GM18526 (cell line): ENCODE results near the gene ZNF536.

Experiments
- POLR2A ChIP-seq: IDR thresholded peaks from 3 replicates; pipeline ENCODE4 v1.6.1; 2011; ENCODE audit not compliant: insufficient read length; ENCODE audit errors: extremely low read depth

Gene ZNF536

DNA sequence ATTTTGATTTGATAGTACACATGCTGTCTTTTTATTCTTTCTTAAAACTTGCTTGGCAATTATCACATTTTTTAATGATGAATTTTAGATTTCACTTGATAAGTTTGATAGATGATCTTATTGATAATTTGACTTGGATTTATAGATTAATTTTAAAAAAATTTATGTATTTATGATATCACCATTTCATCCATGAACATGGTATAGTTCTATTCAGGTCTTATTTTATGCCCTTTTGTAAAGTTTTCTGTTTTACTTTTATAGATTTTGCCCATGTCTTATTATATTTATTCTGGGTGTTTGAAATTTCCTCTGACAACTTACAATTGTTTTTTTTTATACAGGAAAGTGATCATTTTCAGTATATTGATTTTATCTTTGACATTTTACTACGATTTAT is 39.5 kb downstream of the ZNF536 start:
- TF ChIP-seq POLR2A, result no peak

DNA sequence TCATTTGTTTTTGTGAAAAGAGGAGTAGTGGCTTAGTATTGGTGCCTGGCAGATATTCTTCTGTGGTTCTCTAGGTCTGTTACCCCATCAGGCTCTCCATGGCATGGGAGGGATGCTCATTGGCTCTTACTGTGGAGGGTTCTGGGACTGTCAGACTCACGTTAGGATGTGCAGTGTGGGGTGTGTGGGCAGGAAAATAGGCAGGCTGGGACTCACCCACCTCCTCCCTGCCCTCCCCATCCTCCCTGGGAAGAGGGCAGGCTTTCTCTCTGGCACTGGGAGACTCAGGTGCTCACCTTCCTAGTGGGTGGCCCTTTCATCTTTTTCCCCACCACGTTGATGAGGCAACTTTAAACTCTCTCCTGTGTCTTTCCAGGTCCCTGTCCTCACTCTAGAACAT is 44.2 kb downstream of the ZNF536 start:
- no peak for TF ChIP-seq POLR2A

GRCh38 chr19:30419568-30420180 is 47.5 kb downstream of the ZNF536 start:
- no peak for TF ChIP-seq POLR2A

DNA sequence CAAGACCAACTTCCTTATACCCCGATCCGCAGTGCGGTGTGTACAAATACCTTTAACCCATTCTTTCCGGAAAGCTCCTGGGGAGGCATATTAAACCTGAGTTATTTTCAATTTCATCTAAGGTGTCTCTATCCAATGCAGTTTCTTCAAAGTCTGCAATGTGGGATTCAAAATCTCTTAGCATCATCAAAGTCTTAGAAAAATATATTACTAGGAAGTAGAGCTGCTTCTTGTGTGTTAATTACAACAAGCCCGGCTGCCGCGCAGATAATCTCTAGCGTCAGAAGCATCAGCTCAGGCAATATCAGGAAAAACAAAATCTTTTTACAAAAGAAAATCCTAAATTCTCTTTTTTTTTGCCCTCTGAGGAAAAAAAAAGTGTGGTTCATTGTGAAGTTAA is 48.1 kb downstream of the ZNF536 start:
- TF ChIP-seq POLR2A, result no peak

DNA sequence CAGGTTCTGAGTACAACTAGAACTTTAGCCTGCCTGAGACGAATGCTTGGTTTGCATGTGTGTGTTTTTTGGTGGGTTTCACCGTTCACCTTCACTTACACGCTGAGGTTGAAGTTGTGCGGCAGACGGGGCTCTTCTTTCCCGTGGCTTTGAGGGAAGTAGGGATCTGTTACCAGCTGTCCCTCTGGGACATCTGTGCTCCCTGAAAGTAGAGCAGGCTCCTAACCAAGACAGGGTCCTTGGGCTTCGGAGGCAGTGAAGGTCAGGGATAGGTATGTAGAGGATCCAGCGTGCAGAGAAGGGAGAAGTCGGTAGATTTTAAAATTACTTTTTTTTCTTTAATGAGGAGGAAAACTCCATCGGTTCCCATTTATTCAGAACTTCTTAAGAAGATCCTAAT is 48.7 kb downstream of the ZNF536 start:
- TF ChIP-seq POLR2A, result no peak

- no peak for TF ChIP-seq POLR2A
These were observed 49.4 kb downstream of the ZNF536 start for GRCh38 chr19:30421571-30421970.

DNA sequence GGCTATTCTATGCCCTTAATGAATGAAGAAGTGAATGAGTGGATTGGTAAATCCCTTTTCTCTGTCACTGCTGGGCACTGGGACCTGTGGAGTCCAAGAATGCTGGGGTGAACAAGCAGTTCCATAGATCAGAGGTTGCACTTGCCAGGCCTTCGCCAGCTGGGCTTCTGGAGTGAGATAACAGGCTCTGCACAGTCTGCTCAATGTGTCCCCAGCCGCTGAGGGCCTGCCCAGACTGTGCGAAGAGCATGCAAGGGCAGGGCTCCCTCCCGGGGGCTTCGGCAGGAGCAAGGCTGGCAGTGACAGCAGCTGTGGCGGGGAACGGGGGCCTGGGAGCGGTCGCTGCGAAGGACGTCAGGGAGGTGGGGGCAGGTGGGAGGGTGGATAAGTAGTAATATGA is 51.3 kb downstream of the ZNF536 start:
- no peak for TF ChIP-seq POLR2A

DNA sequence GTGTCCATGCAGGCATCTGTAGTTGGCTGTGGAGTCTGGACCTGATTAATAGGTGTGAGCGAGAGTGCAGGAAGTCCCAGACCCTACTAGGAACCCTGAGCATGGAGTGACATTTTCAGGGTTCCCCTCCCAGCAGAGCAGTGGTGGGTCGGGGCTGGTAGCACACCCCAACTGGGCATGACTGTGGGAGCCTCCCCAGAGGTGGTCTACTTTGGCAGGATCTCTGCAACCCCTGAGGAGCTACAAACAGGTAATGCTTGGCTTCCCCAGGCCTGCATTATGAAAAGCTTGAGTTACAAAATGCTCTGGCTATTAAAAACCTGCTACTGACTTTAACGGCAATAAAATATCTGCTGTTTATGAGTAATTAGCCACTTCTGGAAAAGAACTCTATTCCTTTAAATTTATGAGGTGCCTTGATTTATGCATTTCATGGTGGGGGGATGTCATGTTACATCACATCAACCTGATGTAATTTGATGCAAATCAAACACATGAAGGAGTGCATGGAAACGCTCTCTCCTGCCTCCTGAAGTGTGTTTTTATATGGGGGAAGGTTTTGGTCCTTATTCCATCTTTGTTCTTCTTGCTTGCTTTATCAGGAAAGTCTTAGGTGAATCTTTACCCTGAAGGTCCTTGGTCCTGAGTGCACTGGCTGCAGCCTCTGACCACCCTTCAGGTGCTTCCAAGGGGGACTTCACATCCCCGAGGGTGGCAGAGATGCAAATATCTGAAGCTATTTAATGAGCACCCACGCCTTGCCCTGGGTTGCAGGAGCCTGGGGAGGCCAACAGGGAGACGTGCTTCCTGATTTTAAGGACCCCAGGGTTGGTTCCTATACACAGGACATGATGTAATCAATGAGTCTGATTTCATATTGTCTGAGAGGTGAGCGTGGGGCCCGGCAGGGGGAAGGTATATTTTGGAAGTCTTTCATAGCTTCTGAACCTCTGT is 54.0 kb downstream of the ZNF536 start:
- no peak for TF ChIP-seq POLR2A

DNA sequence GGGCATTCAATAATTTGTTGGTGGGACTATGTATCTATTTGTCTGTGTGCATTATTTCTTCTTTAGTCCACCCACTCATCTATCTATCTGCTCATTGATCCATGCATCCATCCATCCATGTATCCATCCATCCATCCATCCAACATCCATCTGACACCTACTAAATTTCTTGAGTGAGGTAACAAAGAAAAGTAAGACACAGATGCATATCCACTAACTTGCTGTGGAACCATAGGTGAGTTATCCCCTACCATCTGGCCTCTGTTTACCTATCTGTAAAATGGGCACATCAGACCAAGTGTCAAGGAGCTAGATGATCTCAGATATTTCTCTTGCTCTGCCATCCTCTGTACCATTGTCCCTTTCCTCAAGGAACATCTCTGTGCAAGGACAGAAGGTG is 54.7 kb downstream of the ZNF536 start:
- TF ChIP-seq POLR2A, result no peak

DNA sequence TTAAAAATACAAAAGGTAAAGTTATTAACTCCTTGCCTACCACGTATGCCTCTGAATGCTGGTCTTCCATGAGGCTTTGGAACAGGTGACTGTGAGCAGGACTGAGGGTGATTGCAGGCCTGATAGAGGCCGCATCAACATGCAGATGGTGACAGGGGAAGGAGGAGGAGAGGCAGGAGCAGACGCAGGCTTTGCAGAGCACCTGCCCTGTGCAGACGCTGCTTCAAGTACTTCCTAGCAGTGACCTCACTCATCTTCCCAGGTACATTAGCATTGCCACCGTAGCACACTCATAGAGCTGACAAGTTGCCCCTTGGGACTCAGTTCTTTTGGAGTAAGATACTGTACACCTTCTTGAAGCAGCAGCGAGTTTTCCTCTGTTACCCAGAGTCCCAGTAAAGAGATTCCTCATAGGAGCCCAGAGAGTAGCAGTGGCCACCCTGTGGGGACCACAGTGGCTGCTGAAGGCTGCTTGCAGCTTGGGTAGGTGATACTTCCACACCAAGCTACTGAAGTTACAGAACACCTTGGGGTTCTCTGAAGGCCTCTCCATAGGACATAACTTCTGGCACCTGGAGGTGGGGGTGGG is 56.0 kb downstream of the ZNF536 start:
- no peak for TF ChIP-seq POLR2A

DNA sequence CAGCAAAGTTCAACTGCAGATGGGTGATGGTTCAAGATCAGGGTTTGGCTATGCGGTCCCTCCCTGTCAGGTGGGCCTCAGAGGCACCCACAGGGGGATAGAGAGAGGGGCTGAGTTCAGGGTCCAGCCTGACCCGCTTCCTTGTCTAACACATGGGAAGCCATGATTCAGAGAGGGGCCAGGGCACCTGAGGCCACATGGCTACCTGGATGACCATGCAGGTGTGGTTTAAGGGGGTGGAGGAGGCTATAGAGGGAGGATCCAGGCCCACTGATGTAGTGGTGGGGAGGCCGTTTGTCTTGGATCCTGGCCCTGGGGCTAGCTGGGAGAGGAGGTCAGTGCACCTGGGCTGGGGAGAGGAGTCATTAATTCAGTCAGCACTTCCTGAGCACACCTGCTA is 56.7 kb downstream of the ZNF536 start:
- TF ChIP-seq POLR2A, result no peak

DNA sequence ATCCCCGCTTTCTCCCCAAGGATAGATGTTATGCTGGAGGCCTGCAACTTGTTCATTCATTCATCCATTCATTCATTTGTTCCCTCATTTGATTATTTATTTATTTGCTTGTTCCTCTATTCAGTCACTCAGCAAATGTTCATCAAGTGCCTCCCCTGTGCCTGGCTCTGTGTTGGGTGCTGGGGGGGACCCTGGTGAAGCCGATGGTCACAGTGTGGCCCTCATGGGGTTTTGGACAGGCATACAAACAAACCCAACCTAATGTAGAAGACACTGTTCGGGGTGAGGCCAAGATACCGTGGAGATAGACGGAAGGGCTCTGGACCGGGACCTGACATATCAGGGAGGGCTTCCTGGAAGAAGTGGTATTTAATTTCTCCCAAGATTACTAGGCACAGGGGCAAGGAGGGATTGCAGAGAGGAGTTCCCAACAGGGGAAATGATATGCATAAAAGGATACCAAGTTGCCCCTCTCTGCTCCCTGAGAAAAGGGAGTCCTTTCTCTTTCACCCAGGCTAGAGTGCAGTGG is 58.1 kb downstream of the ZNF536 start:
- no peak for TF ChIP-seq POLR2A

DNA sequence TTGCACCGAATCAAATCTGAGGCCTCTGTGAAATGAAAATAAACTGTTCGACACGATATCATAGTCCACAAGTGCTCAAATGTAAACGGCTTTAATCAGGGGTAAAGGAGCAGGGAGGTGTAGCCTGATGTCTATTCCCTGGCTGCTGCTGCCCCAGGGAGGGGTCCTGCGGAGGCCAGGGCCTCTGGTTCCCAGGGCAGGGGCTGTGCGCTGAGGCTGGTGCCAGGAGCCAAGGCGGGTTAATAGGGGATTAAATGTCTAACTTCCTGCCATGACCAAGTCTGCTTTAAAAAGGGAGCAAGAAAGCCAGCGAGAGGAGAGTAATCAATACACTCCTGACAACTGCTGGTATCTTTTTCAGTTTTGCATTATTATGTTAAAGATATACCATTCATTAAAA is 59.4 kb downstream of the ZNF536 start:
- TF ChIP-seq POLR2A, result no peak

GRCh38 chr19:30434797-30435594 is 62.8 kb downstream of the ZNF536 start:
- no peak for TF ChIP-seq POLR2A

DNA sequence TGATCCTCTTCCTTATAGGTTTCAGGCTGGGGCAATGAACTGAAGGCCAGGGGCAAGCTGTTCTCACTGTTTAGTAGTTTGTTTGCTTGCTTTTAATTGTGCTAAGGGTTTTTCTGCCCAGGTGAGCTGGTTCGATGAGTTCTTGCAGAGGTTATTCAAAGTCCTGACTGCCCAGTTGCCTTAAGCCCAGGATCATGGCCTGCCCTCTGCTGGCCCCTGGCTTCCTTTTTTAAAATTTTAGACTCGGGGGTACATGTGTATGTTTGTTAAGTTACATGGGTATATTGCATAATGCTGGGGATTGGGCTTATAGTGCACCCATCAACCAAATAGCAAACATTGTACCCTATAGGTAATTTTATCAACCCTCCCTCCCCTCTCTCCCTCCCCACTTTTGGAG is 65.7 kb downstream of the ZNF536 start:
- TF ChIP-seq POLR2A, result no peak
